GM12878 (cell line): ENCODE data around the gene ADAMTSL5. TPM values are rescaled to one million over a fixed set of nuclear protein-coding genes. Genes with fewer than 3 reads are reported as not detected.

Experiments
- ATAC-seq: fragments of 200-7000 bp; cut with Tn5 transposase; 3 replicates; pipeline ENCODE4 v1.9.1; 2020; ENCODE audit warnings: mild to moderate bottlenecking, moderate library complexity
- BruUV-seq: library from RNA; stranded (reverse); fragments of 400-500 nt; replicated peaks from 2 replicates; lab custom pipeline; 2021; lab: Mats Ljungman, UMichigan
- CTCF ChIA-PET: fragments of 300-600 bp; sonication (Branson Sonifier 250); formaldehyde crosslinking; extraction: SDS; loops from one replicate; lab custom pipeline; 2021; ENCODE audit warnings: inconsistent platforms; lab: Yijun Ruan, JAX
- POLR2A ChIA-PET: fragments of 350-600 bp; formaldehyde crosslinking; extraction: SDS; loops from one replicate; lab custom pipeline; 2021; ENCODE audit warnings: inconsistent platforms; lab: Charles Lee
- RAD21 ChIA-PET: fragments of 300-600 bp; sonication (Branson Sonifier 250); formaldehyde crosslinking; loops from one replicate; lab custom pipeline; 2023; ENCODE audit warnings: antibody characterized with exemption; ENCODE audit not compliant: unreplicated experiment; lab: Charles Lee
- SMC1A ChIA-PET: fragments of 300-600 bp; sonication (Branson Sonifier 250); formaldehyde crosslinking; loops from one replicate; lab custom pipeline; 2023; ENCODE audit not compliant: unreplicated experiment, uncharacterized antibody; lab: Charles Lee
- DNase-seq: peaks from one replicate; pipeline ENCODE4 v3.0.0-alpha.2; 2011; ENCODE audit warnings: low read depth, low spot score
- FAIRE-seq: peaks from 3 replicates; lab custom pipeline; 2011; peaks lifted over from hg19 to GRCh38; lab: Jason Lieb, UNC
- H2AFZ ChIP-seq: 2 replicates; pipeline ENCODE4 v1.6.0; 2011; ENCODE audit warnings: low read depth, low read length, control low read depth; ENCODE audit not compliant: control insufficient read depth
- H3K27ac ChIP-seq: 2 replicates; pipeline ENCODE4 v1.5.1; 2011; ENCODE audit warnings: control low read depth; ENCODE audit not compliant: control insufficient read depth, insufficient read depth
- H3K27me3 ChIP-seq, 2 experiments: replicated peaks in 1 of 2; 2 replicates each; pipeline versions ENCODE4 v1.6.0 to v1.6.1; 2011; ENCODE audit warnings: low read length in 1 of 2; ENCODE audit not compliant: control insufficient read depth in 2 of 2, insufficient read depth in 2 of 2
- H3K36me3 ChIP-seq, 2 experiments: 2 replicates each; pipeline ENCODE4 v1.5.1; 2011; ENCODE audit warnings: low read length in 1 of 2; ENCODE audit not compliant: control insufficient read depth in 2 of 2, insufficient read depth in 2 of 2
- H3K4me1 ChIP-seq: 2 replicates; pipeline ENCODE4 v1.6.1; 2011; ENCODE audit warnings: mild to moderate bottlenecking, low read length, moderate library complexity, mixed read lengths; ENCODE audit not compliant: control insufficient read depth, insufficient read depth
- H3K4me2 ChIP-seq: 2 replicates; pipeline ENCODE4 v1.6.0; 2011; ENCODE audit warnings: control low read depth; ENCODE audit not compliant: control insufficient read depth, insufficient read depth
- H3K4me3 ChIP-seq: fragments of 200-600 bp; sonication (generic); 2 replicates; pipeline ENCODE4 v1.5.1; 2016
- H3K79me2 ChIP-seq: 2 replicates; pipeline ENCODE4 v1.6.0; 2011; ENCODE audit warnings: low read length; ENCODE audit not compliant: control insufficient read depth, insufficient read depth
- H3K9ac ChIP-seq: 2 replicates; pipeline ENCODE4 v1.8.0; 2011; ENCODE audit warnings: low read length, control low read depth, mixed read lengths; ENCODE audit not compliant: control insufficient read depth, insufficient read depth
- H3K9me3 ChIP-seq: replicated peaks from 3 replicates; pipeline ENCODE4 v1.5.1; 2011; ENCODE audit warnings: mild to moderate bottlenecking, low read length; ENCODE audit not compliant: control insufficient read depth, insufficient read depth
- H4K20me1 ChIP-seq: 2 replicates; pipeline ENCODE4 v1.6.0; 2011; ENCODE audit not compliant: control insufficient read depth, insufficient read depth
- IKZF1 ChIP-seq: fragments of 450-650 bp; conservative IDR thresholded peaks from 2 replicates; pipeline ENCODE4 v1.6.1; 2017; ENCODE audit warnings: antibody characterized with exemption, mild to moderate bottlenecking
- IKZF2 ChIP-seq, 2 experiments: fragments of 450-650 bp; IDR thresholded peaks; 2 replicates each; pipeline ENCODE4 v1.6.1; 2017; ENCODE audit warnings: mild to moderate bottlenecking in 2 of 2, moderate library complexity in 2 of 2
- JUND ChIP-seq: IDR thresholded peaks from 2 replicates; pipeline ENCODE4 v1.6.1; 2012; ENCODE audit warnings: low read depth, mild to moderate bottlenecking, low read length, improper control_type of control experiment, moderate library complexity
- KDM1A ChIP-seq: fragments of 200-600 bp; sonication (generic); IDR thresholded peaks from 2 replicates; pipeline ENCODE4 v1.6.1; 2016; ENCODE audit warnings: borderline replicate concordance
- MEF2A ChIP-seq: IDR thresholded peaks from 2 replicates; pipeline ENCODE4 v1.6.1; 2011; ENCODE audit warnings: low read depth, mild to moderate bottlenecking, low read length, moderate library complexity; ENCODE audit not compliant: insufficient read depth
- MEF2B ChIP-seq: fragments of 450-650 bp; IDR thresholded peaks from 2 replicates; pipeline ENCODE4 v1.6.1; 2018; ENCODE audit warnings: mild to moderate bottlenecking, moderate library complexity; ENCODE audit not compliant: partially characterized antibody, poor library complexity, severe bottlenecking
- MXI1 ChIP-seq: fragments of 150-350 bp; IDR thresholded peaks from 2 replicates; pipeline ENCODE4 v1.6.1; 2011; ENCODE audit warnings: low read depth, mild to moderate bottlenecking, inconsistent platforms, low read length, improper control_type of control experiment
- NFYB ChIP-seq: IDR thresholded peaks from 2 replicates; pipeline ENCODE4 v1.6.1; 2011; ENCODE audit warnings: low read depth, mild to moderate bottlenecking, low read length, improper control_type of control experiment, moderate library complexity; ENCODE audit not compliant: insufficient read depth
- PAX8 ChIP-seq: fragments of 450-650 bp; IDR thresholded peaks from 2 replicates; pipeline ENCODE4 v1.6.1; 2017; ENCODE audit warnings: mild to moderate bottlenecking, moderate library complexity
- SREBF1 ChIP-seq: IDR thresholded peaks from 2 replicates; pipeline ENCODE4 v1.6.1; 2012; ENCODE audit warnings: mild to moderate bottlenecking, low read length
- WGBS: methylation state at CpG from one replicate; pipeline ENCODE4 v1.1.6; 2016; ENCODE audit warnings: low lambda C conversion rate; ENCODE audit not compliant: insufficient replicate concordance, insufficient coverage; ENCODE audit errors: missing lambda C conversion rate; 5-methylcytosine and 5-hydroxymethylcytosine counted together
- in situ Hi-C: fragments of 300-500 bp; cut with MboI; formaldehyde crosslinking; loops from 9 replicates; pipeline ENCODE4 v1.14.3; 2018; ENCODE audit warnings: mixed read lengths
- intact Hi-C: fragments of 100-400 bp; cut with micrococcal nuclease; formaldehyde crosslinking; loops from one replicate; pipeline ENCODE4 v1.14.2; 2022; ENCODE audit not compliant: unreplicated experiment
- polyA plus RNA-seq, 11 experiments: library from polyadenylated mRNA; depleted of rRNA in 4 of 11; unstranded in 6 of 11; stranded (reverse) in 5 of 11; fragments of >200 nt; fragmentation: Nextera tagmentation in 4 of 11; fragmentation: Illumina TruSeq in 1 of 11; extraction: Ambion mirVana in 4 of 11; extraction: Trizol in 1 of 11; gene quantifications; 1 replicate in 1 of 11; 2 replicates in 10 of 11; pipeline versions ENCODE4 v1.2.1 to v1.2.3, GENCODE V29; 2011 to 2016; ENCODE audit warnings: inconsistent platforms in 2 of 11, missing spikeins in 2 of 11, low read depth in 1 of 11
- total RNA-seq, 4 experiments: library from RNA; depleted of rRNA in 3 of 4; stranded (reverse); fragments of >200 nt in 3 of 4; fragmentation: Illumina TruSeq in 1 of 4; extraction: Trizol in 1 of 4; gene quantifications; 2 replicates each; pipeline versions ENCODE4 v1.2.1 to v1.2.3, GENCODE V29; 2013 to 2021
- TF ChIP-seq, protein P1 (sequence below): fragments of 450-650 bp; IDR thresholded peaks from 2 replicates; pipeline ENCODE4 v1.6.1; 2016; ENCODE audit warnings: mild to moderate bottlenecking

ADAMTSL5 gene
- total and polyA plus RNA-seq, 10 of the 15 experiments (the other 5 are each of a cell fraction or from before 2014, with no cell fraction given), result 0.04 to 0.83 (median 0.32) TPM; not detected in 4

- H4K20me1 ChIP-seq, result no peaks in the 10 kb centered on the region
- FAIRE-seq (no peak), DNase-seq (no peak), ATAC-seq (no peak)
- no peak for TF ChIP-seq MEF2B
- TF ChIP-seq MEF2A, result no peak
- TF ChIP-seq PAX8, result no peak
- no peak for TF ChIP-seq MXI1
- no peak for TF ChIP-seq SREBF1
- no peak for TF ChIP-seq KDM1A
- no peak for TF ChIP-seq IKZF2 (IDR thresholded peaks at IDR 0.05)
- TF ChIP-seq IKZF1, result no peak
- TF ChIP-seq NFYB, result no peak
- TF ChIP-seq, protein P1, sequence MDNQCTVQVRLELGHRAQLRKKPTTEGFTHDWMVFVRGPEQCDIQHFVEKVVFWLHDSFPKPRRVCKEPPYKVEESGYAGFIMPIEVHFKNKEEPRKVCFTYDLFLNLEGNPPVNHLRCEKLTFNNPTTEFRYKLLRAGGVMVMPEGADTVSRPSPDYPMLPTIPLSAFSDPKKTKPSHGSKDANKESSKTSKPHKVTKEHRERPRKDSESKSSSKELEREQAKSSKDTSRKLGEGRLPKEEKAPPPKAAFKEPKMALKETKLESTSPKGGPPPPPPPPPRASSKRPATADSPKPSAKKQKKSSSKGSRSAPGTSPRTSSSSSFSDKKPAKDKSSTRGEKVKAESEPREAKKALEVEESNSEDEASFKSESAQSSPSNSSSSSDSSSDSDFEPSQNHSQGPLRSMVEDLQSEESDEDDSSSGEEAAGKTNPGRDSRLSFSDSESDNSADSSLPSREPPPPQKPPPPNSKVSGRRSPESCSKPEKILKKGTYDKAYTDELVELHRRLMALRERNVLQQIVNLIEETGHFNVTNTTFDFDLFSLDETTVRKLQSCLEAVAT, result no peak
- no peak for TF ChIP-seq JUND
- no peaks in the 10 kb centered on the region; the same call in 1 of the 2 replicates for H3K4me1 ChIP-seq
- H3K27ac ChIP-seq, result no peak overlapping the region
- no TSS peak for BruUV-seq
- no peaks in the 10 kb centered on the region for H3K9me3 ChIP-seq
- WGBS, result 71% methylated on average over 33 of the region's 40 CpGs
- H3K36me3 ChIP-seq, result no peaks in the 10 kb centered on the region
- no peaks in the 10 kb centered on the region; a peak in 1 of 4 replicates for H3K27me3 ChIP-seq
- no peaks in the 10 kb centered on the region for H3K79me2 ChIP-seq
- ChIA-PET SMC1A (no interaction called here), RAD21 (no interaction called here), CTCF (no interaction called here), POLR2A (no interaction called here)
- no peak overlapping the region for H3K9ac ChIP-seq
- intact Hi-C loops, result no loop called here
- H2AFZ ChIP-seq, result no peak overlapping the region
- H3K4me3 ChIP-seq, result no peak overlapping the region
- in situ Hi-C loops, result no loop called here
- H3K4me2 ChIP-seq, result no peak overlapping the region
Observed at GRCh38 chr19:1487576-1488281, 25.1 kb downstream of the ADAMTSL5 start.
